ENCODE measurements around the gene PAM. TPM values are rescaled to one million over a fixed set of nuclear protein-coding genes. Genes with fewer than 3 reads are reported as not detected.

PAM gene
- total RNA-seq, 2 experiments from 2014 or later, result 15.1 to 16.1 TPM

DNA sequence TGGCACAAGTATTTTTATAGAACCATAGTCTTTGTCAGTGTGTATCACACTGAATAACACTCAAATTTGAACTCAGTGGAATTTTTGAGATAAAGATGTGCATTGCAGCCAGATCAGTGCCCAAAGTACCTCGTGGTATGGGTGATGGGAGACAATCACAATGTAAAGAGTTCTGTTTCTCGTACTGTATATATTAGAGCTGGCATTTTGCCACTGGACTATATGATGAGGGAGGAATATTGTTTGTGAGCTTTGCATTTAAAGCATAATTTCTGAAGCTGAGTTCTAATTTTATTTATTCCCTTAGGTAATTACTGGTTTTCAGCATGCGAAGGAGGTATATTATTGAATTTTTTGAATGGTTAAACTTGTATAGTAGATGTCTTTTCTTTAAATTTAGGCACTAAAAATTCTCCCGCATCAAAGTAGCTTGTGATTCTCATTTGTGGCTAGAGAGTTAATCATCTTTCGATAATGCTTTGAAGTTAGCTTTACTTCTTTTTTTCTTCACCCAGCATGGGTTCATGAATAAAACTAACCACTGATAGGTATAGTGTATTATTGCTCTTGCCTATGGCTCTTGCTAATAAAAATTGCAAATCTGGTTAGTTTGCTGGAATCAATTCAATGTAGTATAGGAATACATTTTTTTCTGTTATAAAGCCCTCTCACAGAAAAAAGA is 43.1 kb downstream of the PAM start:
- POLR2A ChIA-PET, result interaction anchor here (1.2 kb wide), 1 partner anchor 322 kb away, joined by 3 read pairs; the partner anchor contains the start of gene PPIP5K2
- no peak for ATAC-seq (ENCODE audit: poor library complexity)
- intact Hi-C loops (cut with DNase I, micrococcal nuclease), result no loop called here

DNA sequence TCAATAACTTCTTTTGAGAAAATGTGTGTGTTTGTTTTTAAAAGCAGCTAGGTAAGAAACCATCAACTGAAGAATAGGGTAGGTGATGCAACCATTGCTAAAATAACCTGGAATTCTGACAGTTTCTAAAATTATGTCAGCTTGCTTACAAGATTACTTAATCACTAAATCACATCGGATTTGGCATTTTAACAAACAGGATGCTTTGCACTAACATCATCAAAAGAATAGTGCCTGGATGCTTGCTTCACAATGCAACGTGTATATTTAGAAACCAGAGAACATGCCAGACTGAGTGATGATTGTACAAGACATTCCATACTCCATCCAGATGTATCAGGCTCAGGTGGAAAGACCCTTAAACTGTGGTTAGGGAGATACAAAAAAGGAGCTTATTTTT is 43.9 kb downstream of the PAM start:
- intact Hi-C loops (cut with DNase I, micrococcal nuclease), result no loop called here
- Histone ChIP-seq H3K27ac (ENCODE audit: low read depth in 1 of 2, low read length in 2 of 2) (no peak overlapping the region), H3K4me1 (ENCODE audit: insufficient read depth, low read length) (peaks cover 8% of the 10 kb centered on the region), H3K4me3 (ENCODE audit: low read length) (no peak overlapping the region), H3K9me3 (ENCODE audit: control insufficient read depth in 1 of 2, insufficient read depth in 1 of 2, low read length in 2 of 2) (no peaks in the 10 kb centered on the region), H3K36me3 (ENCODE audit: insufficient read depth, low read length) (no peaks in the 10 kb centered on the region), H3K27me3 (ENCODE audit: control insufficient read depth in 1 of 2, insufficient read depth in 2 of 2, low read length in 2 of 2) (no peaks in the 10 kb centered on the region)
- Mint-ChIP-seq H3K27ac (no peak overlapping the region), H3K4me3 (no peak overlapping the region), H3K27me3 (no peaks in the 10 kb centered on the region), H3K9me3 (no peaks in the 10 kb centered on the region), H3K4me1 (ENCODE audit: low read depth) (peaks cover 62% of the 10 kb centered on the region), H3K36me3 (ENCODE audit: low read depth) (no peaks in the 10 kb centered on the region)
- ATAC-seq (ENCODE audit: poor library complexity) (no peak), DNase-seq (no peak)
- TF ChIP-seq, protein P1, sequence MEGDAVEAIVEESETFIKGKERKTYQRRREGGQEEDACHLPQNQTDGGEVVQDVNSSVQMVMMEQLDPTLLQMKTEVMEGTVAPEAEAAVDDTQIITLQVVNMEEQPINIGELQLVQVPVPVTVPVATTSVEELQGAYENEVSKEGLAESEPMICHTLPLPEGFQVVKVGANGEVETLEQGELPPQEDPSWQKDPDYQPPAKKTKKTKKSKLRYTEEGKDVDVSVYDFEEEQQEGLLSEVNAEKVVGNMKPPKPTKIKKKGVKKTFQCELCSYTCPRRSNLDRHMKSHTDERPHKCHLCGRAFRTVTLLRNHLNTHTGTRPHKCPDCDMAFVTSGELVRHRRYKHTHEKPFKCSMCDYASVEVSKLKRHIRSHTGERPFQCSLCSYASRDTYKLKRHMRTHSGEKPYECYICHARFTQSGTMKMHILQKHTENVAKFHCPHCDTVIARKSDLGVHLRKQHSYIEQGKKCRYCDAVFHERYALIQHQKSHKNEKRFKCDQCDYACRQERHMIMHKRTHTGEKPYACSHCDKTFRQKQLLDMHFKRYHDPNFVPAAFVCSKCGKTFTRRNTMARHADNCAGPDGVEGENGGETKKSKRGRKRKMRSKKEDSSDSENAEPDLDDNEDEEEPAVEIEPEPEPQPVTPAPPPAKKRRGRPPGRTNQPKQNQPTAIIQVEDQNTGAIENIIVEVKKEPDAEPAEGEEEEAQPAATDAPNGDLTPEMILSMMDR (IDR thresholded peaks at IDR 0.05), result no peak
- POLR2A ChIA-PET, result interaction anchor here (1.2 kb wide), 1 partner anchor 322 kb away, joined by 3 read pairs; the partner anchor contains the start of gene PPIP5K2
- CTCF ChIA-PET, result interaction anchor here (0.8 to 0.9 kb wide), 2 partner anchors 17 to 18 kb away, joined by 3 read pairs; no protein-coding TSS in a partner anchor

More for the DNA sequence above, 43.1 kb downstream of the PAM start:
- TF ChIP-seq, protein P1 (IDR thresholded peaks at IDR 0.05), result no peak
- Histone ChIP-seq H3K36me3 (ENCODE audit: insufficient read depth, low read length) (no peaks in the 10 kb centered on the region), H3K27me3 (ENCODE audit: control insufficient read depth in 1 of 2, insufficient read depth in 2 of 2, low read length in 2 of 2) (no peaks in the 10 kb centered on the region), H3K9me3 (ENCODE audit: control insufficient read depth in 1 of 2, insufficient read depth in 1 of 2, low read length in 2 of 2) (no peaks in the 10 kb centered on the region), H3K4me1 (ENCODE audit: insufficient read depth, low read length) (peaks cover 8% of the 10 kb centered on the region), H3K4me3 (ENCODE audit: low read length) (no peak overlapping the region), H3K27ac (ENCODE audit: low read depth in 1 of 2, low read length in 2 of 2) (no peak overlapping the region)
- Mint-ChIP-seq H3K27me3 (no peaks in the 10 kb centered on the region), H3K4me3 (no peak overlapping the region), H3K9me3 (no peaks in the 10 kb centered on the region), H3K36me3 (ENCODE audit: low read depth) (no peaks in the 10 kb centered on the region), H3K4me1 (ENCODE audit: low read depth) (peaks cover 57% of the 10 kb centered on the region), H3K27ac (no peak overlapping the region)
- CTCF ChIA-PET, result interaction anchor here (0.8 kb wide), 1 partner anchor 18 kb away, joined by 3 read pairs; no protein-coding TSS in a partner anchor
- no peak for DNase-seq

DNA sequence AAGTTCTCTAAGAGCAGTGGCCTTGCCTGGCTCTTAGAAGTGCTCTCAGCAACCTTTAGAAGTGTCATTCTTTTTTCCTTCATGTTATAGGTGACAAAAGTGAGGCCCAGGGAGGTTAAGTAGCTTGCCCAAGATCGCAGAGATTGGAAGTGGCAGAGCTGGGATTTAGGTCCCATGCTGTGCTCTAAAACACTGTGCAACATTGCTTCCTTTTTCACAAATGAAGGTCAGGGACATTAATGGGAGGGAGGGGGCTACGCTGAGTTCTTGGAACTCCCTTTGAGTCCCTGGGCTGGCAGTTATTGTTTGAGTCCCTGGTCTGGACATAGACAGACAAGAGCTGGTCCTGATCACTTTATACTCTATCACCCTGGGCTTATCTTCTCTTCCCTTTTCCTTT is 45.3 kb downstream of the PAM start:
- ATAC-seq (ENCODE audit: poor library complexity) (no peak), DNase-seq (no peak)
- Histone ChIP-seq H3K27me3 (ENCODE audit: control insufficient read depth in 1 of 2, insufficient read depth in 2 of 2, low read length in 2 of 2) (no peaks in the 10 kb centered on the region), H3K36me3 (ENCODE audit: insufficient read depth, low read length) (no peaks in the 10 kb centered on the region), H3K9me3 (ENCODE audit: control insufficient read depth in 1 of 2, insufficient read depth in 1 of 2, low read length in 2 of 2) (no peaks in the 10 kb centered on the region), H3K27ac (ENCODE audit: low read depth in 1 of 2, low read length in 2 of 2) (no peak overlapping the region), H3K4me3 (ENCODE audit: low read length) (no peak overlapping the region), H3K4me1 (ENCODE audit: insufficient read depth, low read length) (peaks cover 8% of the 10 kb centered on the region)
- Mint-ChIP-seq H3K4me3 (no peak overlapping the region), H3K9me3 (no peaks in the 10 kb centered on the region), H3K4me1 (ENCODE audit: low read depth) (peaks cover 65% of the 10 kb centered on the region), H3K27me3 (no peaks in the 10 kb centered on the region), H3K27ac (no peak overlapping the region), H3K36me3 (ENCODE audit: low read depth) (no peaks in the 10 kb centered on the region)
- ChIA-PET POLR2A (interaction anchor here (1.4 kb wide), 1 partner anchor 320 kb away, joined by 7 read pairs; the partner anchor contains the start of genes GIN1 and PPIP5K2), CTCF (no interaction called here)
- TF ChIP-seq, protein P1 (IDR thresholded peaks at IDR 0.05), result no peak
- intact Hi-C loops (cut with DNase I, micrococcal nuclease), result loop anchor here in 1 of 2 experiments (5.0 kb wide), 1 partner anchor 43 kb away; the partner anchor contains the start of gene PAM

All from CD4-positive, alpha-beta T cell (primary cell).